Endothelial cell (in vitro differentiated cells): ENCODE data around the gene JAK1. TPM values are rescaled to one million over a fixed set of nuclear protein-coding genes. Genes with fewer than 3 reads are reported as not detected.
A peak's percentile ranks its signal among the peaks of the same experiment; 100 is the strongest.

ENCODE experiments used
- DNase-seq: peaks from one replicate; pipeline ENCODE4 v3.0.0; 2021; ENCODE audit warnings: low spot score
- H3K27ac Mint-ChIP-seq: one replicate; pipeline ENCODE4 v1.8.0; 2021; ENCODE audit warnings: mixed read lengths, inconsistent platforms; ENCODE audit not compliant: unreplicated experiment
- H3K27me3 Mint-ChIP-seq: one replicate; pipeline ENCODE4 v1.8.0; 2021; ENCODE audit warnings: mild to moderate bottlenecking, moderate library complexity, mixed read lengths, inconsistent platforms; ENCODE audit not compliant: unreplicated experiment
- H3K36me3 Mint-ChIP-seq: one replicate; pipeline ENCODE4 v1.8.0; 2021; ENCODE audit warnings: mild to moderate bottlenecking, low read depth, mixed read lengths, inconsistent platforms; ENCODE audit not compliant: unreplicated experiment
- H3K4me1 Mint-ChIP-seq: one replicate; pipeline ENCODE4 v1.8.0; 2021; ENCODE audit warnings: mild to moderate bottlenecking, mixed read lengths, inconsistent platforms; ENCODE audit not compliant: unreplicated experiment
- H3K4me3 Mint-ChIP-seq: one replicate; pipeline ENCODE4 v1.8.0; 2021; ENCODE audit warnings: mild to moderate bottlenecking, mixed read lengths, inconsistent platforms; ENCODE audit not compliant: unreplicated experiment
- H3K9me3 Mint-ChIP-seq: one replicate; pipeline ENCODE4 v1.8.0; 2021; ENCODE audit warnings: mixed read lengths, inconsistent platforms; ENCODE audit not compliant: unreplicated experiment
- total RNA-seq: library from RNA; stranded (reverse); fragmentation: NEBNext Ultra II Directional; extraction: Animal tissue kit (Norgen Biotek cat#: 25700); gene quantifications from one replicate; pipeline ENCODE4 v1.2.1, GENCODE V29; 2021; ENCODE audit not compliant: unreplicated experiment
- TF ChIP-seq, protein P1 (sequence below): fragments of 200-600 bp; sonication (generic); IDR thresholded peaks from one replicate; pipeline ENCODE4 v1.5.0; 2021; ENCODE audit warnings: antibody characterized with exemption; ENCODE audit not compliant: unreplicated experiment

The JAK1 gene
- total RNA-seq, 1 donor from 2014 or later, result 202 TPM

- no peak overlapping the region for H3K4me3 Mint-ChIP-seq
- DNase-seq, result no peak
- peak overlapping the region; percentile 98 for H3K27ac Mint-ChIP-seq
- peaks cover 4% of the 10 kb centered on the region for H3K36me3 Mint-ChIP-seq
- TF ChIP-seq, protein P1, sequence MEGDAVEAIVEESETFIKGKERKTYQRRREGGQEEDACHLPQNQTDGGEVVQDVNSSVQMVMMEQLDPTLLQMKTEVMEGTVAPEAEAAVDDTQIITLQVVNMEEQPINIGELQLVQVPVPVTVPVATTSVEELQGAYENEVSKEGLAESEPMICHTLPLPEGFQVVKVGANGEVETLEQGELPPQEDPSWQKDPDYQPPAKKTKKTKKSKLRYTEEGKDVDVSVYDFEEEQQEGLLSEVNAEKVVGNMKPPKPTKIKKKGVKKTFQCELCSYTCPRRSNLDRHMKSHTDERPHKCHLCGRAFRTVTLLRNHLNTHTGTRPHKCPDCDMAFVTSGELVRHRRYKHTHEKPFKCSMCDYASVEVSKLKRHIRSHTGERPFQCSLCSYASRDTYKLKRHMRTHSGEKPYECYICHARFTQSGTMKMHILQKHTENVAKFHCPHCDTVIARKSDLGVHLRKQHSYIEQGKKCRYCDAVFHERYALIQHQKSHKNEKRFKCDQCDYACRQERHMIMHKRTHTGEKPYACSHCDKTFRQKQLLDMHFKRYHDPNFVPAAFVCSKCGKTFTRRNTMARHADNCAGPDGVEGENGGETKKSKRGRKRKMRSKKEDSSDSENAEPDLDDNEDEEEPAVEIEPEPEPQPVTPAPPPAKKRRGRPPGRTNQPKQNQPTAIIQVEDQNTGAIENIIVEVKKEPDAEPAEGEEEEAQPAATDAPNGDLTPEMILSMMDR, result no peak
- H3K27me3 Mint-ChIP-seq, result peaks cover 2% of the 10 kb centered on the region
- H3K9me3 Mint-ChIP-seq, result no peaks in the 10 kb centered on the region
- H3K4me1 Mint-ChIP-seq, result peaks cover 77% of the 10 kb centered on the region
Observed at GRCh38 chr1:64894438-64895196, 71.7 kb downstream of the JAK1 start.

GRCh38 chr1:64893921-64894320 is 72.4 kb downstream of the JAK1 start:
- H3K27ac Mint-ChIP-seq, result peak overlapping the region; percentile 98
- TF ChIP-seq, protein P1, result no peak
- peaks cover 4% of the 10 kb centered on the region for H3K36me3 Mint-ChIP-seq
- peaks cover 2% of the 10 kb centered on the region for H3K27me3 Mint-ChIP-seq
- no peak overlapping the region for H3K4me3 Mint-ChIP-seq
- no peak for DNase-seq
- no peaks in the 10 kb centered on the region for H3K9me3 Mint-ChIP-seq
- peaks cover 83% of the 10 kb centered on the region for H3K4me1 Mint-ChIP-seq

DNA sequence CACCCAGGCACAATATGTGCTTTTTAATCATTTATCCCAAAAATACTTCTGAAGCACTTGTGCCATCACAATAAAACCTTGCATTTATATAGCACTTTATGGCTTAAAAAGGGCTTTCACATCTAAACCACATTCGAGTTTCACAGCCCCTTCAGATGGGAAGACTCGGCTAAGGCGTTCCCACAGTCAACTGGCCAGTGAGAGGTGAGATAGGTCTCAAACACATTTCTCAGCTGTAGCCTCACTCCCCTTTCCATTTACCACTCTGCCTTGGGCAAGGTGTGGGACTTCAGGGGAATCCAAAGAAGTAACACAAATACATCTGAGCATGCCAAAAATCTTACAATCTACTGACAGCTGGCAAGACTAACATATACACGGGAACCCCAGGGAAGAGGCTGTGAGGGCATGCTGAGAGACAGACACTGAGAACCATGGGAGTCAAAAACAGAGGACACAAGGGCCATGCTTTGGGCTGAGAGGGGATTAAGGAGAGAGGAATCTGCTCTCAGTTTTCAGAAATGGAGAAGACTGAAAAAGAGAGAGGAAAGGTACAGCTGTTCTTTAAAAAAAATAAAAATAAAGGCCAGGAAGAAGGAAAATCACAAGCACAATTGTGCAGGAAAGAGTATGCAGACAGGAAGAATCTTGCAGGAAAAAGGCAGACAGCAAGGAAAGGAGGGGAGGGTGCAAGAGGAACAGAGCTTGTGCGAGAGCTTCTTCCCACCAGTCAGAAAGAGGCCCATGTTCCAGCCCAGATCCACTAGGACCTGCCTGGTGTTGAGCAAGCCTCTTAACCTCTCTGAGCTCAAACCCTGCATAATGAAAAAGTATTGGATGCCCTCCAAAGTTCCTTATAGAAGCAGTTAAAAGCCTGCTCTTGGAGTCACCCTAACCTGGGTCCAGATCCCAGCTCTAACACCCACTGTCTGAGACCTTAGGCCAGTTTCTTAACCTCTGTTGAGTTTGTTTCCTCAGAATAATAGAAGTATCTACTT is 73.5 kb downstream of the JAK1 start:
- TF ChIP-seq, protein P1, result no peak
- peaks cover 4% of the 10 kb centered on the region for H3K36me3 Mint-ChIP-seq
- H3K27ac Mint-ChIP-seq, result peak overlapping the region; percentile 98
- peak overlapping the region; percentile 74 for H3K4me3 Mint-ChIP-seq
- no peaks in the 10 kb centered on the region for H3K9me3 Mint-ChIP-seq
- H3K27me3 Mint-ChIP-seq, result peaks cover 2% of the 10 kb centered on the region
- no peak for DNase-seq
- peaks cover 92% of the 10 kb centered on the region for H3K4me1 Mint-ChIP-seq

DNA sequence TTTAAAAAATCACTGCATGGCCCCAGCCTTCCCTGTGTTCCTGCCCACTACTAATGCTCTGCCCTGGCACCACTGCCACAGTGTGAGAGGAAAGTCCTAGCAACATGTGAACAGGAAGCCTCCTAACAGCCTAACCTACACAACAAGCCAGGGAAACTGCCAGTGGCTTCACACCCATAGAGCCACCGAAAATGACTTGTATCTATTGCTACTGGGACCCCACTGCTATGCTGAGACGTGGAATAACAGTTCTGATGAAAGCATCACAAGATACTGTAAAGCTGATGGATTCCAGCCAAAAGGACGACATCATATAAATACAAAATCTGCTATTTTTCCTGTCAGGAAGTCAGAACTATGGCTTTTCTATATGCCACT is 74.9 kb downstream of the JAK1 start:
- peaks cover 94% of the 10 kb centered on the region for H3K4me1 Mint-ChIP-seq
- TF ChIP-seq, protein P1, result no peak
- peaks cover 9% of the 10 kb centered on the region for H3K36me3 Mint-ChIP-seq
- no peak overlapping the region for H3K4me3 Mint-ChIP-seq
- H3K9me3 Mint-ChIP-seq, result no peaks in the 10 kb centered on the region
- DNase-seq, result no peak
- peaks cover 2% of the 10 kb centered on the region for H3K27me3 Mint-ChIP-seq
- peak overlapping the region; percentile 99 for H3K27ac Mint-ChIP-seq
